AG04450 (cell line): ENCODE results near the gene NEURL1. TPM values are rescaled to one million over a fixed set of nuclear protein-coding genes. Genes with fewer than 3 reads are reported as not detected.

Experiments
- CTCF ChIA-PET: fragments of 300-600, 350-600 bp; formaldehyde crosslinking; extraction: SDS; loops from one replicate; lab custom pipeline; 2022; ENCODE audit warnings: antibody characterized with exemption, inconsistent platforms; lab: Charles Lee
- POLR2A ChIA-PET: fragments of 350-600 bp; formaldehyde crosslinking; extraction: SDS; loops from one replicate; lab custom pipeline; 2021; ENCODE audit warnings: antibody characterized with exemption, inconsistent platforms; lab: Yijun Ruan, JAX
- DNase-seq: peaks from one replicate; pipeline ENCODE4 v3.0.0-alpha.2; 2011; ENCODE audit warnings: low read depth, low spot score
- H3K27ac ChIP-seq: one replicate; pipeline ENCODE4 v1.5.1; 2012; ENCODE audit warnings: low read depth, low read length, control low read depth
- H3K27me3 ChIP-seq: one replicate; pipeline ENCODE4 v1.6.0; 2012; ENCODE audit warnings: low read length; ENCODE audit not compliant: control insufficient read depth, insufficient read depth
- H3K4me3 ChIP-seq: 2 replicates; pipeline ENCODE4 v1.5.1; 2011; ENCODE audit warnings: mild to moderate bottlenecking, low read depth, low read length, control low read depth
- H3K9me3 ChIP-seq: 2 replicates; pipeline ENCODE4 v1.5.1; 2012; ENCODE audit warnings: low read length; ENCODE audit not compliant: control insufficient read depth, insufficient read depth
- polyA plus RNA-seq: library from polyadenylated mRNA; depleted of rRNA; stranded (reverse); fragments of >200 nt; gene quantifications from 2 replicates; pipeline ENCODE4 v1.2.3, GENCODE V29; 2011
- TF ChIP-seq, protein P1 (sequence below): IDR thresholded peaks from 2 replicates; pipeline ENCODE4 v1.5.1; 2011; ENCODE audit warnings: low read depth, low read length, control low read depth, inconsistent platforms

Gene NEURL1
- polyA plus RNA-seq, 1 experiment = 0.67 TPM

DNA sequence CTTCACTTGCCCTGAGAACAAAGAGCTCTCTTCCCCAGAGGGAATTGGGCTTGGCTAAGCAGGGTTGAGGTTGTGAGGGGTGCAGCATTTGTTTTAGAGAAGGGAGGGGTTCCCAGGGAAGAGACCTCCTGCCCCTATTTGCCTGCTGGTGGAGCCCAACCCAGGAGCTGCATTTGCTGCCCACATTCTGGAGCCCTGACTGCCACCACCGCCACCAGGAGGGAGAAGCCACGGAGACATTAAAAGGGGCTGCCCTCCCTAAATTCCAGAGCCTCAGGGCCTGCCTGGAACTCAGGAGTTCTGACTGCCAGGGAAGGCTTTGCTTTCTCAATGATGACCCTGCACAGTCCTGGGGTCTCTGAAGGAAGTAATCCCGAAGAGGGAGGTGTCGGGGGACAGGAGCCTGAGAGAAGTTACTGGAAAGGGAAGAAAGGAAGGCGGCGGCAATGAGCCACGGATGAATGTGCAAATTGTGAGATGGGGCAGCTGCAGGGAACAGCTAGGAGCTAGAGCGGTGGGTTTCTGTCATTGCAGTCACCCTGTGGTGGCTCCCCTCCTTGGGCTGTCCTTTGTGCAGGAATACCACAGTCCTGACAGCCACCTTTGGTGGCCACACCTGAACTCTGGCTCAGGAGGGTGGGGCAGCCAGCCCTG lies 51.3 kb downstream of the NEURL1 start:
- DNase-seq = no peak
- ChIA-PET POLR2A (no interaction called here), CTCF (no interaction called here)
- no peaks in the 10 kb centered on the region for H3K9me3 ChIP-seq
- no peak overlapping the region for H3K27ac ChIP-seq
- TF ChIP-seq, protein P1, sequence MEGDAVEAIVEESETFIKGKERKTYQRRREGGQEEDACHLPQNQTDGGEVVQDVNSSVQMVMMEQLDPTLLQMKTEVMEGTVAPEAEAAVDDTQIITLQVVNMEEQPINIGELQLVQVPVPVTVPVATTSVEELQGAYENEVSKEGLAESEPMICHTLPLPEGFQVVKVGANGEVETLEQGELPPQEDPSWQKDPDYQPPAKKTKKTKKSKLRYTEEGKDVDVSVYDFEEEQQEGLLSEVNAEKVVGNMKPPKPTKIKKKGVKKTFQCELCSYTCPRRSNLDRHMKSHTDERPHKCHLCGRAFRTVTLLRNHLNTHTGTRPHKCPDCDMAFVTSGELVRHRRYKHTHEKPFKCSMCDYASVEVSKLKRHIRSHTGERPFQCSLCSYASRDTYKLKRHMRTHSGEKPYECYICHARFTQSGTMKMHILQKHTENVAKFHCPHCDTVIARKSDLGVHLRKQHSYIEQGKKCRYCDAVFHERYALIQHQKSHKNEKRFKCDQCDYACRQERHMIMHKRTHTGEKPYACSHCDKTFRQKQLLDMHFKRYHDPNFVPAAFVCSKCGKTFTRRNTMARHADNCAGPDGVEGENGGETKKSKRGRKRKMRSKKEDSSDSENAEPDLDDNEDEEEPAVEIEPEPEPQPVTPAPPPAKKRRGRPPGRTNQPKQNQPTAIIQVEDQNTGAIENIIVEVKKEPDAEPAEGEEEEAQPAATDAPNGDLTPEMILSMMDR = no peak
- H3K4me3 ChIP-seq = no peak overlapping the region
- peaks cover 65% of the 10 kb centered on the region for H3K27me3 ChIP-seq

DNA sequence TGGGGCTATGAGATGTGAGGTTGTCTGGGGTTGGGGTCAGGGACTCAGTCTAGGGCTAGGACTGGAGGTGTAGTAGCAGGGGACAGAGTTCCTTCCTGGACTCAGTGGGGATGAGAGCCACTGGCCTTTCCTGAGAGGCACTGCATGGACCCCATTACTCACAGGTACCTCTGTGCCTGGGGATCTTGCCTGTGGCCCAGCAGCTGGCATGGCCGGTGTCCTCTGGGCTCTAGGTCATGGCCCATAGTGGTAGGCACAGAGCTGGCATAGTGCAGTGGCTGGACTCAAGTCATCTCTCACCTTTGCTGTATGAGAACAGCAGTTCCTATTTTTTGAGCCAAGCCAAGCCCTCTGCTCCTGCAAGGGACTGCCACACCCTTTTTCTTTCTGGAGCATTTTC lies 51.9 kb downstream of the NEURL1 start:
- Histone ChIP-seq H3K27ac (no peak overlapping the region), H3K9me3 (no peaks in the 10 kb centered on the region), H3K4me3 (no peak overlapping the region), H3K27me3 (peaks cover 70% of the 10 kb centered on the region)
- CTCF ChIA-PET = no interaction called here
- TF ChIP-seq, protein P1 = no peak
- POLR2A ChIA-PET = no interaction called here
- no peak for DNase-seq

DNA sequence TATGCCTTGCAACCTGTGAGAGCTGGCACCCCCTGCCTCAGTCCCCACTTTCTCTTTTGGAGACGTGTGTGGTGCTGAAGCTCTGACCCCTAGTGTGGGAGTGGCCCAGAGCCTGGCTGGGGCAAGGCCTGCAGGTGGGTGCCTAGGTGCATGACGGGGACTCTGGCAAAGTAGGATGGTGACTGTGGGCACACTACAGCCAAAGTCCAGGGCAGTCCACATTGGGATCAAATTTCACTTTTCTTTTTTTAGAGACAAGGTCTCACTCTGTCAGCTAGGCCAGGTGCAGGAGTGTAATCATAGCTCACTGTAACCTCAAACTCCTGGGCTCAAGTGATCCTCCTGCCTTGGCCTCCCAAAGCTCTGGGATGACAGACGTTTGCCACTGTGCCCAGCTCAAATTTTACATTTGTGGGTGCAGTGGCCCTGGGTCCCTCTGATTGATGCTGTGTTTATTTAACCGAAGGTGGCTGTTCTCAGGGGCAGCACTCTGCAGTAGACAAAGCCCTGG lies 52.3 kb downstream of the NEURL1 start:
- TF ChIP-seq, protein P1 = no peak
- ChIA-PET CTCF (no interaction called here), POLR2A (no interaction called here)
- Histone ChIP-seq H3K9me3 (no peaks in the 10 kb centered on the region), H3K27me3 (peaks cover 70% of the 10 kb centered on the region), H3K27ac (no peak overlapping the region), H3K4me3 (no peak overlapping the region)
- DNase-seq = no peak

DNA sequence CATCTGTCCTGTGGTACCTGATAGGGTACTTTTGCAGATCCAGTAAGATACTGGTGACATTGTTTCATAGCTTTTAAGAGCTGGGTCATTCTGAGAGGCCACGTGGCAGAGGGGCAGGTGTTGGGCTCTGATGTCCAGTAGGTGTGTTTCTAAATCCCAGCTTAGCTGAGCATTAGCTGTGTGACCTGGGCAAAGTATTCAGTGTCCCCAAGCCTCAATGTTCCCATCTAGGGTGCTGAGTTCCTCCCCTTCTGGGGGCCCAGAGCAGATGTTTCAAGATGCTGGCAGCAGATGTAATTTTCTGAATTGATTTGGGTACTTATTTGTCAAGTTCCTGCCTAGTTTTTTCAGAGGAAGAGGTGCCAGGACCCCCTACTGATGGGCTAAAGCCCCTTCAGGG lies 52.9 kb downstream of the NEURL1 start:
- no peak for DNase-seq
- TF ChIP-seq, protein P1 = no peak
- POLR2A ChIA-PET = no interaction called here
- CTCF ChIA-PET = no interaction called here
- H3K27ac ChIP-seq = no peak overlapping the region
- no peak overlapping the region for H3K4me3 ChIP-seq
- no peaks in the 10 kb centered on the region for H3K9me3 ChIP-seq
- peaks cover 66% of the 10 kb centered on the region for H3K27me3 ChIP-seq

DNA sequence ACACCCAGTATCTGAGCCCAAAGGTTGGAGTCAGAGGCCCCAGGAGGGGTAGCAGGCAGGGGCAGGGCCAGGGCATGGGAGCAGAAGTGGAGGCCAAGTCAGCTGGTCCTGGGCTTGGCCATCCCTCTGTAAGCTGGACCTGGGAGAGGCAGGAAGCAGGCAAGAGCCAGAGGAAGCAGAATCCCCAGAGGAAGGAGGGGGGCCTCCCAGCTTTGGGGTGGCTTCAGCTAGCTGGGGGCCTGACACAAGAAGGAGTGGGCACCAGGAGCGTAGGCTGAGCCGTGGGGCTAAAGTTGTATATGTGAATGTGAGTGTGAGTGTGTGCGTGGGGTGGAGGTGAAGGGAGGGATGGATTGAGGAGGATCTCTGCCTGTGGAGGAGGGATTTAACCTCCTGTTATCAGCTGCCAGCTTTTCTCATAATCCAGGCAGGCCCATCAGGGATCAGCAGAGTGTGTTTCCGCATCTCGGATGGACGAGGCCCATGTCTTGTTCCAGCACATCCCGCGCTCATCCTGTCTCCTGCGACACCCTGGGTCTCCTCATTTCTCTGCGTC lies 54.0 kb downstream of the NEURL1 start:
- ChIA-PET CTCF (interaction anchor here (0.6 kb wide), 1 partner anchor 10 kb away, joined by 3 read pairs; no protein-coding TSS in a partner anchor), POLR2A (no interaction called here)
- TF ChIP-seq, protein P1 = no peak
- H3K27me3 ChIP-seq = peaks cover 72% of the 10 kb centered on the region
- H3K9me3 ChIP-seq = no peaks in the 10 kb centered on the region
- no peak for DNase-seq
- H3K4me3 ChIP-seq = no peak overlapping the region
- H3K27ac ChIP-seq = no peak overlapping the region
